ENCODE measurements around the gene ZMYND8.

The ZMYND8 gene

GRCh38 chr20:47353692-47354463, 2.6 kb downstream of the ZMYND8 start:
- DNase-seq (ENCODE audit: low read depth in 2 of 2) = no peak

- DNase-seq (ENCODE audit: low read depth in 2 of 2) = no peak
Observed at GRCh38 chr20:47353239-47353691, 3.2 kb downstream of the ZMYND8 start.

- no peak for DNase-seq (ENCODE audit: low read depth in 2 of 2)
Observed at GRCh38 chr20:47352332-47353238, 3.9 kb downstream of the ZMYND8 start.

- DNase-seq (ENCODE audit: low read depth in 2 of 2) = no peak
Observed at GRCh38 chr20:47351643-47352331, 4.7 kb downstream of the ZMYND8 start.

GRCh38 chr20:47350691-47351545, 5.6 kb downstream of the ZMYND8 start:
- DNase-seq (ENCODE audit: low read depth in 2 of 2) = no peak

- DNase-seq (ENCODE audit: low read depth in 2 of 2) = no peak
Observed at GRCh38 chr20:47350181-47350550, 6.3 kb downstream of the ZMYND8 start.

GRCh38 chr20:47349365-47350180, 6.9 kb downstream of the ZMYND8 start:
- no peak for DNase-seq (ENCODE audit: low read depth in 2 of 2)

GRCh38 chr20:47348539-47349142, 7.9 kb downstream of the ZMYND8 start:
- DNase-seq (ENCODE audit: low read depth in 2 of 2) = no peak

- DNase-seq (ENCODE audit: low read depth in 2 of 2) = no peak
Observed at GRCh38 chr20:47347661-47348435, 8.7 kb downstream of the ZMYND8 start.

GRCh38 chr20:47346172-47346571, 10.3 kb downstream of the ZMYND8 start:
- DNase-seq (ENCODE audit: low read depth in 2 of 2) = no peak

- no peak for DNase-seq (ENCODE audit: low read depth in 2 of 2)
Observed at GRCh38 chr20:47345214-47345613, 11.3 kb downstream of the ZMYND8 start.

- DNase-seq (ENCODE audit: low read depth in 2 of 2) = no peak
Observed at GRCh38 chr20:47343007-47343472, 13.5 kb downstream of the ZMYND8 start.

- no peak for DNase-seq (ENCODE audit: low read depth in 2 of 2)
Observed at GRCh38 chr20:47338131-47338628, 18.3 kb downstream of the ZMYND8 start.

GRCh38 chr20:47337413-47337812, 19.1 kb downstream of the ZMYND8 start:
- no peak for DNase-seq (ENCODE audit: low read depth in 2 of 2)

- no peak for DNase-seq (ENCODE audit: low read depth in 2 of 2)
Observed at GRCh38 chr20:47336129-47336754, 20.3 kb downstream of the ZMYND8 start.

- no peak for DNase-seq (ENCODE audit: low read depth in 2 of 2)
Observed at GRCh38 chr20:47335251-47336128, 21.0 kb downstream of the ZMYND8 start.

GRCh38 chr20:47334022-47334551, 22.4 kb downstream of the ZMYND8 start:
- DNase-seq (ENCODE audit: low read depth in 2 of 2) = no peak
